HEK293T (cell line): Measurements from ENCODE around the gene PSME2.

Experiments used
- CTCF ChIA-PET: fragments of 350-600 bp; formaldehyde crosslinking; extraction: SDS; loops from one replicate; lab custom pipeline; 2021; ENCODE audit warnings: antibody characterized with exemption, inconsistent platforms; lab: Yijun Ruan, JAX
- POLR2A ChIA-PET: fragments of 350-600 bp; formaldehyde crosslinking; extraction: SDS; loops from one replicate; lab custom pipeline; 2020; ENCODE audit warnings: antibody characterized with exemption, inconsistent platforms; lab: Yijun Ruan, JAX
- DNase-seq: peaks from one replicate; pipeline ENCODE4 v3.0.0; 2012; ENCODE audit warnings: mixed read lengths; ENCODE audit errors: extremely low spot score
- ARNT ChIP-seq: fragments of 450-650 bp; IDR thresholded peaks from 2 replicates; pipeline ENCODE4 v1.6.1; 2017; ENCODE audit warnings: mild to moderate bottlenecking
- BHLHE40 ChIP-seq: fragments of 450-650 bp; IDR thresholded peaks from 2 replicates; pipeline ENCODE4 v1.6.1; 2016; ENCODE audit warnings: mild to moderate bottlenecking, moderate library complexity, borderline replicate concordance
- CTBP1 ChIP-seq: fragments of 450-650 bp; IDR thresholded peaks from 2 replicates; pipeline ENCODE4 v1.6.1; 2016; ENCODE audit warnings: borderline replicate concordance
- ELF4 ChIP-seq: fragments of 450-650 bp; IDR thresholded peaks from 2 replicates; pipeline ENCODE4 v1.6.1; 2017; ENCODE audit warnings: antibody characterized with exemption
- FOXA1 ChIP-seq: fragments of 450-650 bp; IDR thresholded peaks from 2 replicates; pipeline ENCODE4 v1.6.1; 2016; ENCODE audit warnings: mild to moderate bottlenecking
- FOXK2 ChIP-seq: fragments of 450-650 bp; IDR thresholded peaks from 2 replicates; pipeline ENCODE4 v1.6.1; 2016; ENCODE audit warnings: mild to moderate bottlenecking
- FOXM1 ChIP-seq: fragments of 450-650 bp; IDR thresholded peaks from 2 replicates; pipeline ENCODE4 v1.6.1; 2017; ENCODE audit warnings: mild to moderate bottlenecking, borderline replicate concordance
- HDGF ChIP-seq: fragments of 450-650 bp; IDR thresholded peaks from 2 replicates; pipeline ENCODE4 v1.6.1; 2017; ENCODE audit warnings: antibody characterized with exemption, borderline replicate concordance
- L3MBTL2 ChIP-seq: fragments of 450-650 bp; conservative IDR thresholded peaks from 2 replicates; pipeline ENCODE4 v1.6.1; 2016; ENCODE audit warnings: mild to moderate bottlenecking
- LEF1 ChIP-seq: fragments of 450-650 bp; IDR thresholded peaks from 2 replicates; pipeline ENCODE4 v1.6.1; 2017; ENCODE audit warnings: mild to moderate bottlenecking, borderline replicate concordance
- NFRKB ChIP-seq: fragments of 450-650 bp; IDR thresholded peaks from 2 replicates; pipeline ENCODE4 v1.6.1; 2016; ENCODE audit warnings: mild to moderate bottlenecking, moderate library complexity
- PKNOX1 ChIP-seq: fragments of 450-650 bp; IDR thresholded peaks from 2 replicates; pipeline ENCODE4 v1.6.1; 2016
- SP1 ChIP-seq: fragments of 450-650 bp; IDR thresholded peaks from 2 replicates; pipeline ENCODE4 v1.6.1; 2017
- SUZ12 ChIP-seq: fragments of 450-650 bp; IDR thresholded peaks from 2 replicates; pipeline ENCODE4 v1.6.1; 2016; ENCODE audit warnings: mild to moderate bottlenecking
- TARDBP ChIP-seq: fragments of 450-650 bp; IDR thresholded peaks from 2 replicates; pipeline ENCODE4 v1.6.1; 2016
- ZNF384 ChIP-seq: fragments of 450-650 bp; IDR thresholded peaks from 2 replicates; pipeline ENCODE4 v1.6.1; 2016

The PSME2 gene

GRCh38 chr14:24115422-24116127, 30.8 kb downstream of the PSME2 start:
- CTCF ChIA-PET = interaction anchor here (0.7 to 3.9 kb wide), 6 partner anchors 24 to 303 kb away, joined by 3 to 30 read pairs (median 4); partner anchors contain the start of genes IRF9 and RNF31

GRCh38 chr14:24114532-24115421, 31.6 kb downstream of the PSME2 start, which contains the start of the genes DCAF11 and NRL:
Gene DCAF11 (plus strand): TSS chr14:24114777. CDS start chr14:24115595, 818 bp downstream.
Gene NRL (minus strand): TSS chr14:24114949. CDS start chr14:24082848, 32,101 bp downstream.
- DNase-seq = peak; percentile 97
- ChIA-PET POLR2A (interaction anchor here (0.7 to 4.6 kb wide), 41 partner anchors 9 to 813 kb away, joined by 3 to 65 read pairs (median 6); partner anchors contain the start of genes CARMIL3, CHMP4A, EMC9 and IPO4), CTCF (interaction anchor here (0.7 to 3.9 kb wide), 7 partner anchors 23 to 304 kb away, joined by 3 to 30 read pairs (median 4); partner anchors contain the start of genes IRF9 and RNF31)
- TF ChIP-seq CTBP1 = no peak
- peak; percentile 66 for TF ChIP-seq SP1
- TF ChIP-seq ARNT = no peak
- no peak for TF ChIP-seq BHLHE40
- TF ChIP-seq ZNF384 = no peak
- no peak for TF ChIP-seq FOXA1
- peak; percentile 97 for TF ChIP-seq L3MBTL2
- no peak; the same call in 1 of the 2 replicates for TF ChIP-seq FOXK2
- no peak; the same call in 1 of the 2 replicates for TF ChIP-seq LEF1
- TF ChIP-seq NFRKB = no peak
- TF ChIP-seq PKNOX1 = peak; percentile 99
- no peak for TF ChIP-seq SUZ12
- TF ChIP-seq ELF4 = peak; percentile 48; the same call in 1 of the 2 replicates
- TF ChIP-seq TARDBP = peak; percentile 64; the same call in 1 of the 2 replicates
- TF ChIP-seq FOXM1 = no peak
- no peak for TF ChIP-seq HDGF

More at GRCh38 chr14:24115422-24116127, 30.8 kb downstream of the PSME2 start:
- POLR2A ChIA-PET = interaction anchor here (0.9 to 4.6 kb wide), 23 partner anchors 8 to 794 kb away, joined by 3 to 65 read pairs (median 13); partner anchors contain the start of genes EMC9, IPO4, PCK2 and PSME1
- no peak for TF ChIP-seq FOXA1
- TF ChIP-seq FOXK2 = no peak
- TF ChIP-seq SP1 = no peak
- no peak for TF ChIP-seq SUZ12
- TF ChIP-seq TARDBP = no peak
- TF ChIP-seq ELF4 = no peak
- no peak for TF ChIP-seq ZNF384
- TF ChIP-seq CTBP1 = no peak
- TF ChIP-seq FOXM1 = no peak
- no peak for TF ChIP-seq HDGF
- no peak for TF ChIP-seq LEF1
- TF ChIP-seq ARNT = no peak
- TF ChIP-seq L3MBTL2 = no peak
- TF ChIP-seq NFRKB = no peak
- no peak for TF ChIP-seq PKNOX1
- no peak for TF ChIP-seq BHLHE40
- peak; percentile 16 for DNase-seq

- DNase-seq = peak; percentile 72
- CTCF ChIA-PET = interaction anchor here (0.6 to 3.9 kb wide), 6 partner anchors 20 to 323 kb away, joined by 3 to 30 read pairs (median 4); partner anchors contain the start of genes IRF9, PCK2 and RNF31
- POLR2A ChIA-PET = interaction anchor here (0.7 to 4.6 kb wide), 42 partner anchors 9 to 813 kb away, joined by 3 to 65 read pairs (median 6); partner anchors contain the start of genes CARMIL3, CHMP4A, EMC9 and IPO4
- TF ChIP-seq L3MBTL2 = peak; percentile 70
- TF ChIP-seq PKNOX1 = no peak
- 0 out of 2 replicates have a peak, but pooled peaks have one; percentile 6 for TF ChIP-seq ELF4
Observed at GRCh38 chr14:24113801-24114531, 32.4 kb downstream of the PSME2 start.

GRCh38 chr14:24113379-24113800, 33.0 kb downstream of the PSME2 start:
- DNase-seq = no peak
- TF ChIP-seq TARDBP (no peak), BHLHE40 (no peak), FOXM1 (no peak), L3MBTL2 (no peak), SUZ12 (no peak), HDGF (no peak)
- ChIA-PET CTCF (interaction anchor here (0.6 to 3.9 kb wide), 4 partner anchors 20 to 324 kb away, joined by 3 to 30 read pairs (median 4); partner anchors contain the start of genes IRF9 and PCK2), POLR2A (interaction anchor here (0.7 to 4.6 kb wide), 30 partner anchors 9 to 812 kb away, joined by 3 to 65 read pairs (median 10); partner anchors contain the start of genes CARMIL3, CHMP4A, EMC9 and IPO4)
